ENCODE data around the gene SRGAP1.

DNA sequence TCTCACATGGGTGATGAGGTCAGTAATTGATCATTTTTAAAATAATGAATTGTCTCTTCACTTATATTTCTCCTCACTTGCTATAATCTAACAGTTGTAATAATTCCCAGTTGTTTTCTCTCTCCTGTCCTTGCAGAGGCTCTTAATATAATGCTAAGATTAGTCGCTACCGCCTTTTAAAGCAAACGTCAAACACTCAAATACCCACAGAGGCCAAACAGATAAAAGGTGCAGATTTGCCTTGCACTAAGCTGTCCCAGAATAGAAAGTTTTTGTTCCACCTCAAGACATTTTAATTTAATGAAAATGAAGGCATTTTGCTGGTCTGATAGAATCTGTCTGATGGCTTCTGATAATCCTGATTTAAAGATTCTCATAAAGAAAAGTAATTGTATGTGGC is 218.6 kb downstream of the SRGAP1 start:
- TF ChIP-seq POLR2A (IDR thresholded peaks at IDR 0.05) (no peak), POLR2AphosphoS5 (IDR thresholded peaks at IDR 0.05) (no peak)

Measured in stomach (tissue), 4 donors.